K562 (cell line): ENCODE results near the gene ESPL1. TPM values are rescaled to one million over a fixed set of nuclear protein-coding genes. Genes with fewer than 3 reads are reported as not detected.

Experiments
- BCLAF1 ChIP-seq, 2 experiments: fragments of 450-650 bp in 1 of 2; IDR thresholded peaks; 2 replicates each; pipeline ENCODE4 v1.6.1; 2011 to 2017; ENCODE audit warnings: low read depth in 2 of 2, antibody characterized with exemption in 1 of 2, borderline replicate concordance in 1 of 2, low read length in 1 of 2, mild to moderate bottlenecking in 1 of 2, mixed read lengths in 1 of 2; ENCODE audit not compliant: control insufficient read depth in 1 of 2
- ETV1 ChIP-seq: fragments of 450-650 bp; conservative IDR thresholded peaks from 2 replicates; pipeline ENCODE4 v1.6.1; 2016; ENCODE audit warnings: missing genetic modification characterization, control low read depth, low read depth, missing compliant biosample characterization
- FOXK2 ChIP-seq, 2 experiments: fragments of 450-650 bp; IDR thresholded peaks in 1 of 2; conservative IDR thresholded peaks in 1 of 2; 2 replicates each; pipeline ENCODE4 v1.6.1; 2016; ENCODE audit warnings: low read depth in 2 of 2, mild to moderate bottlenecking in 1 of 2
- GATA2 ChIP-seq: sonication (generic); formaldehyde crosslinking; IDR thresholded peaks from 2 replicates; pipeline ENCODE4 v1.4.0; 2020; ENCODE audit warnings: mild to moderate bottlenecking, missing genetic modification reagents
- POLR2G ChIP-seq: fragments of 200-400 bp; formaldehyde crosslinking; IDR thresholded peaks from 2 replicates; pipeline ENCODE4 v1.6.1; 2017; ENCODE audit warnings: low read depth, mild to moderate bottlenecking, antibody characterized with exemption, low read length, moderate library complexity
- RCOR1 ChIP-seq, 2 experiments: IDR thresholded peaks; 2 replicates each; pipeline ENCODE4 v1.6.1; 2012; ENCODE audit warnings: low read depth in 2 of 2, low read length in 2 of 2, borderline replicate concordance in 1 of 2, improper control_type of control experiment in 1 of 2
- SMARCC2 ChIP-seq: fragments of 450-650 bp; IDR thresholded peaks from 2 replicates; pipeline ENCODE4 v1.6.1; 2017; ENCODE audit warnings: antibody characterized with exemption, moderate library complexity, mild to moderate bottlenecking, low read depth
- ZBTB11 ChIP-seq, 3 experiments: fragments of 200-800 bp in 1 of 3; fragments of 250-450 bp in 1 of 3; fragments of 450-650 bp in 1 of 3; sonication (Bioruptor Pico) in 1 of 3; sonication (Bioruptor generic) in 1 of 3; formaldehyde crosslinking in 1 of 3; IDR thresholded peaks; 2 replicates each; pipeline versions ENCODE4 v1.6.1 to v1.8.0; 2016 to 2022; ENCODE audit warnings: mild to moderate bottlenecking in 2 of 3, missing genetic modification characterization in 2 of 3, missing compliant biosample characterization in 1 of 3, moderate library complexity in 1 of 3
- ZNF785 ChIP-seq: fragments of 250-450 bp; sonication (Bioruptor Pico); IDR thresholded peaks from 2 replicates; pipeline ENCODE4 v1.4.0; 2020; ENCODE audit warnings: mild to moderate bottlenecking
- polyA plus RNA-seq, 8 experiments: library from polyadenylated mRNA; depleted of rRNA in 4 of 8; stranded (reverse) in 5 of 8; unstranded in 3 of 8; fragments of >200 nt; fragmentation: Nextera tagmentation in 2 of 8; fragmentation: Illumina TruSeq in 1 of 8; extraction: Ambion mirVana in 2 of 8; extraction: Trizol in 1 of 8; gene quantifications; 2 replicates each; pipeline versions ENCODE4 v1.2.1 to v1.2.3, GENCODE V29; 2011 to 2014; ENCODE audit warnings: inconsistent platforms in 1 of 8, missing spikeins in 1 of 8
- total RNA-seq, 7 experiments: library from RNA; depleted of rRNA in 6 of 7; stranded (reverse); fragments of >200 nt in 6 of 7; fragmentation: Illumina TruSeq in 2 of 7; extraction: Trizol in 2 of 7; gene quantifications; 2 replicates each; pipeline versions ENCODE4 v1.2.1 to v1.2.3, GENCODE V29; 2011 to 2021; ENCODE audit warnings: low replicate concordance in 1 of 7
- TF ChIP-seq, protein P1 (sequence below): fragments of 250-450 bp; sonication (Bioruptor Pico); IDR thresholded peaks from 2 replicates; pipeline ENCODE4 v1.8.0; 2022; ENCODE audit warnings: moderate library complexity, mild to moderate bottlenecking, inconsistent platforms
- TF ChIP-seq, protein P2 (sequence below): fragments of 450-650 bp; formaldehyde crosslinking; IDR thresholded peaks from 2 replicates; pipeline ENCODE4 v1.4.0; 2020; ENCODE audit warnings: mild to moderate bottlenecking, moderate library complexity

Gene ESPL1
- total and polyA plus RNA-seq, 9 of the 15 experiments (the other 6 are each of a cell fraction or from before 2014, with no cell fraction given): 1.2 to 55.0 (median 18.7) TPM

GRCh38 chr12:53251477-53252348 lies 16.4 kb upstream of the ESPL1 start (continued):
- TF ChIP-seq SMARCC2: no peak
- 0 out of 4 replicates have a peak, but pooled peaks of 1 of the 2 experiments have one; percentile 14 for TF ChIP-seq RCOR1 (IDR thresholded peaks at IDR 0.05; ENCODE audit: borderline replicate concordance in 1 of 2, low read depth in 2 of 2, low read length in 2 of 2)
- TF ChIP-seq FOXK2 (conservative IDR thresholded peaks at IDR 0.05 in 1 of 2, IDR thresholded peaks at IDR 0.05 in 1 of 2; ENCODE audit: low read depth in 2 of 2): peak; percentile 19 to 42; a peak in 1 of 4 replicates
- TF ChIP-seq, protein P1, sequence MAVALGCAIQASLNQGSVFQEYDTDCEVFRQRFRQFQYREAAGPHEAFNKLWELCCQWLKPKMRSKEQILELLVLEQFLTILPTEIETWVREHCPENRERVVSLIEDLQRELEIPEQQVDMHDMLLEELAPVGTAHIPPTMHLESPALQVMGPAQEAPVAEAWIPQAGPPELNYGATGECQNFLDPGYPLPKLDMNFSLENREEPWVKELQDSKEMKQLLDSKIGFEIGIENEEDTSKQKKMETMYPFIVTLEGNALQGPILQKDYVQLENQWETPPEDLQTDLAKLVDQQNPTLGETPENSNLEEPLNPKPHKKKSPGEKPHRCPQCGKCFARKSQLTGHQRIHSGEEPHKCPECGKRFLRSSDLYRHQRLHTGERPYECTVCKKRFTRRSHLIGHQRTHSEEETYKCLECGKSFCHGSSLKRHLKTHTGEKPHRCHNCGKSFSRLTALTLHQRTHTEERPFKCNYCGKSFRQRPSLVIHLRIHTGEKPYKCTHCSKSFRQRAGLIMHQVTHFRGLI: no peak
- TF ChIP-seq ETV1 (tag): peak; percentile 65
- no peak for TF ChIP-seq ZNF785 (CRISPR knock-in tag)
- TF ChIP-seq, protein P2, sequence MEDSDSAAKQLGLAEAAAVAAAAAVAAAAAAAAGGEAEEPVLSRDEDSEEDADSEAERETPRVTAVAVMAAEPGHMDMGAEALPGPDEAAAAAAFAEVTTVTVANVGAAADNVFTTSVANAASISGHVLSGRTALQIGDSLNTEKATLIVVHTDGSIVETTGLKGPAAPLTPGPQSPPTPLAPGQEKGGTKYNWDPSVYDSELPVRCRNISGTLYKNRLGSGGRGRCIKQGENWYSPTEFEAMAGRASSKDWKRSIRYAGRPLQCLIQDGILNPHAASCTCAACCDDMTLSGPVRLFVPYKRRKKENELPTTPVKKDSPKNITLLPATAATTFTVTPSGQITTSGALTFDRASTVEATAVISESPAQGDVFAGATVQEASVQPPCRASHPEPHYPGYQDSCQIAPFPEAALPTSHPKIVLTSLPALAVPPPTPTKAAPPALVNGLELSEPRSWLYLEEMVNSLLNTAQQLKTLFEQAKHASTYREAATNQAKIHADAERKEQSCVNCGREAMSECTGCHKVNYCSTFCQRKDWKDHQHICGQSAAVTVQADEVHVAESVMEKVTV (CRISPR knock-in tag): peak; percentile 40; the same call in 1 of the 2 replicates
- peak; percentile 92 for TF ChIP-seq POLR2G
- 0 out of 4 replicates have a peak, but pooled peaks of 1 of the 2 experiments have one; percentile 20 for TF ChIP-seq BCLAF1 (IDR thresholded peaks at IDR 0.05; ENCODE audit: borderline replicate concordance in 1 of 2, control insufficient read depth in 1 of 2, low read depth in 2 of 2, low read length in 1 of 2)
- peak in 1 of 3 experiments; percentile 46; a peak in 1 of 6 replicates for TF ChIP-seq ZBTB11 (CRISPR knock-in tag; IDR thresholded peaks at IDR 0.05)
- TF ChIP-seq GATA2: no peak
